22Rv1 (cell line): ENCODE measurements around the gene PKLR.

Source experiments
- H3K27ac ChIP-seq: fragments of 450-650 bp; 2 replicates; pipeline ENCODE4 v1.5.1; 2017
- ZFX ChIP-seq: fragments of 450-650 bp; IDR thresholded peaks from 2 replicates; pipeline ENCODE4 v1.6.1; 2017; ENCODE audit warnings: antibody characterized with exemption, borderline replicate concordance
- TF ChIP-seq, protein P1 (sequence below): fragments of 450-650 bp; IDR thresholded peaks from 2 replicates; pipeline ENCODE4 v1.5.1; 2017; ENCODE audit warnings: mild to moderate bottlenecking

The PKLR gene

DNA sequence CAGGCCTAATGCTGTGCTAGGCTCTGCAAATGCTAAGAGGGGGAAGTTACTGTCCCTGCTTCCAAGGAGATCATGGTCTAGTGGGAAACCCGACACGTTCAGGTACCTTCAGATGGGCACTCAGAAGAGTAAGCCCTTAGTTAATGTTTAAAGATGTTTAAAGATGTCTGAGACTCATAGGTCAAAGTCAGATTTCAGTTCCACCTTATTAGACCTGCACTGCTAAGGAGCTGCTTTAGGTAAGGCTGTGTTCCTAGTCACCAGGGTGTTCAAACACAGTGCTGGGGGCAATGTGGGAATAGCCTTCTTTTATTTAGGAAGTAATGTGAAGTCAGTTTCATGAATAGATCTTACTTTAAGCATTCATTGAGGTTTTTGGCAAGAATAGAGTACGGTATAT lies 15.7 kb upstream of the PKLR start:
- TF ChIP-seq ZFX: no peak
- TF ChIP-seq, protein P1, sequence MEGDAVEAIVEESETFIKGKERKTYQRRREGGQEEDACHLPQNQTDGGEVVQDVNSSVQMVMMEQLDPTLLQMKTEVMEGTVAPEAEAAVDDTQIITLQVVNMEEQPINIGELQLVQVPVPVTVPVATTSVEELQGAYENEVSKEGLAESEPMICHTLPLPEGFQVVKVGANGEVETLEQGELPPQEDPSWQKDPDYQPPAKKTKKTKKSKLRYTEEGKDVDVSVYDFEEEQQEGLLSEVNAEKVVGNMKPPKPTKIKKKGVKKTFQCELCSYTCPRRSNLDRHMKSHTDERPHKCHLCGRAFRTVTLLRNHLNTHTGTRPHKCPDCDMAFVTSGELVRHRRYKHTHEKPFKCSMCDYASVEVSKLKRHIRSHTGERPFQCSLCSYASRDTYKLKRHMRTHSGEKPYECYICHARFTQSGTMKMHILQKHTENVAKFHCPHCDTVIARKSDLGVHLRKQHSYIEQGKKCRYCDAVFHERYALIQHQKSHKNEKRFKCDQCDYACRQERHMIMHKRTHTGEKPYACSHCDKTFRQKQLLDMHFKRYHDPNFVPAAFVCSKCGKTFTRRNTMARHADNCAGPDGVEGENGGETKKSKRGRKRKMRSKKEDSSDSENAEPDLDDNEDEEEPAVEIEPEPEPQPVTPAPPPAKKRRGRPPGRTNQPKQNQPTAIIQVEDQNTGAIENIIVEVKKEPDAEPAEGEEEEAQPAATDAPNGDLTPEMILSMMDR: no peak
- peak overlapping the region; percentile 99 for H3K27ac ChIP-seq

DNA sequence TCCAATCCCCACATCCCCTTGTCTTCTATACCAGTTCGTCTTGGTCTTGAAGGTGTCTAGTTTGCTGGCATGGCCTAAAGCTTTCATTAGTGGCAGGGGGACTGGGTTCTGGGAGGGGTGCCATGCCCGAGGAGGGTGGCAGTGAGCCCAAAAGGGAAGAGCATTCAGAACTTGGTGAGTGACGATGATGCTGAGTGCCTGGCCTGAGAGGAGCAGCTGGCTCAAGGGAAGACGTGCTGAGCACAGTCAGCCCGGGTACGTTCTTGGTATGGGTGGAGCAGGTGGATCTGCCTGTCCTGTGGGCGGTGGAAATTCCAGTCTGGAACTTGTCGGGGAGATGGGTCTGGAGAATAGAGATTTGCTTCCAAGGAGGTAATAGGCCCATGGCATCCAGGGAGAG lies 12.0 kb upstream of the PKLR start:
- H3K27ac ChIP-seq: peak overlapping the region; percentile 99
- no peak for TF ChIP-seq ZFX
- TF ChIP-seq, protein P1: no peak

GRCh38 chr1:155309423-155310021 lies 8.3 kb upstream of the PKLR start:
- peak overlapping the region; percentile 99 for H3K27ac ChIP-seq
- TF ChIP-seq, protein P1: no peak
- no peak for TF ChIP-seq ZFX

DNA sequence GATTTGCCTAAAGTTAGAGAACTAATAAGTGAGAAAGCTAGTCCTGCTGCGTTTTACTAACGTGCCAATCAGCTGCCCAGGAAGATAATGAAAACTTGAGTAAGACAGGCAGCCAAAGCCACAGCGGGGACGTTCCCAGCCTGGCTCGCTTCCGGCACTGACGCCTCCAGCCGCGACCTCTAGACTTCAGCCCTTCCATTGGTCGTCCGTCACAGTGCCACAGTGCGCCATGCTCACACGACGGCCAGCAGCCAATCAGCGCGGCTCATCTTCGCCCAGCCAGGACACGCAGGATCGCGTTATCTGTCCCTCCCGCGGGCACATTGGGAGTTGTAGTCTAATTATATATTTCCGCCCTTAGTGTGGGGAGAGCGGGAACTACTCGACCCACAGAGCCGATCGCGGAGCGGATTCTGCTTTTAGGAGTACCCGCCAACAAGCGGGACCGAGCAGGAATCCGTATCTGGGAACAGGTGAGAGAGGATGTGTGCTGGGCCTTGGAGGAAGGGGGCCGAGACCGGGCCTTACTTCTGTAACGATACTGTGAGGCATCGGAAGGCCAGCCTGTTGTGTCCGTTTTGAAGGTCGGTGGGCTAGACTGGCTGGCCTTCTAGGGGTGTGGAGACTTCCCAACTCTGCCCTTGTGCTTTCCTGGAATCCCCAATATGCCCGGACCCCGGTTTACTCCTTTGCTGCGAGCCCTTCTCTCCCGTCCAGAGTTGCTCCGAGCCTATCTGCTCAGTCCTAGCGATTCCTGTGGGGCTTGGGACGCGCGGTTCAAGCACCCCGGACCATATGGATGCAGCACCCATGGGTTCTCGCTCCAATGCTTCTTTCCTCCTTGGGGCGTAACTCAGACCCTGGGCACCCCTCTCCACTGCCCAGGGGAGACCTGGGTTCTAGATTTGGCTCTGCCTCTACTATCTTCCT lies 7.5 kb upstream of the PKLR start, which contains the start of gene FDPS:
TSS of gene FDPS (plus strand) at position 374 of the 930 bp plus-strand sequence. CDS start 924 bp downstream, outside the sequence.
- no peak for TF ChIP-seq ZFX
- TF ChIP-seq, protein P1: no peak
- H3K27ac ChIP-seq: peak within 1 kb of the TSS; percentile 99

DNA sequence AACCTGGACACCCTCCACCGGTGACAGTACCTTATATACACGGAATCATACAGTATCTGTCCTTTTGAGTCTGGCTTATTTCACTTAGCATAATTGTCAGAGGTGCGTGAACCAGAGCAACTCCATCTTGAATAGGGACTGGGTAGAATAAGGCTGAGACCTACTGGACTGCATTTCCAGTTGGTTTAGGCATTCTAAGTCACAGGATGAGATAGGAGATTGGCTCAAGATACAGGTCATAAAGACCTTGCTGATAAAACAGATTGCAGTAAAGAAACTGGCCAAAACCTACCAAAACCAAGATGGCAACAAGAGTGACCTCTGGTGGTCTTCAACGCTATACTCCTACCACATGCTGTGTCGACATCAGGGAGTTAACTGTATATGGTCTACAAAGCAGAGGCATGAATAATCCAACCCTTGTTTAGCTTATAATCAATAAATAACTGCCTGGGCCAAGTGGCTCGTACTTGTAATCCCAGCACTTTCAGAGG lies 6.1 kb upstream of the PKLR start:
- TF ChIP-seq, protein P1: peak; percentile 50
- no peak for TF ChIP-seq ZFX
- H3K27ac ChIP-seq: peak overlapping the region; percentile 99

GRCh38 chr1:155305881-155306391 lies 4.7 kb upstream of the PKLR start:
- peak overlapping the region; percentile 55 for H3K27ac ChIP-seq
- no peak for TF ChIP-seq ZFX
- TF ChIP-seq, protein P1: no peak
